ENCODE data around the gene PAPLN. TPM values are rescaled to one million over a fixed set of nuclear protein-coding genes. Genes with fewer than 3 reads are reported as not detected.

The PAPLN gene
- total and polyA plus RNA-seq, 2 of the 13 experiments (the other 11 are each of a cell fraction or from before 2014, with no cell fraction given): not detected

GRCh38 chr14:73244541-73245290 is 7.4 kb downstream of the PAPLN start:
- H3K4me2 ChIP-seq (ENCODE audit: low read depth, low read length): no peak overlapping the region
- ATAC-seq: no peak
- TF ChIP-seq YY1 (IDR thresholded peaks at IDR 0.05; ENCODE audit: insufficient read depth, insufficient replicate concordance, low read depth, low read length) (no peak), ARID2 (CRISPR knock-in tag; IDR thresholded peaks at IDR 0.05; ENCODE audit: borderline replicate concordance) (no peak), MIXL1 (CRISPR knock-in tag; IDR thresholded peaks at IDR 0.05) (no peak), U2AF2 (IDR thresholded peaks at IDR 0.05; ENCODE audit: low read depth, low read length) (no peak), DBP (CRISPR knock-in tag; IDR thresholded peaks at IDR 0.05; ENCODE audit: not compliant biosample characterization) (no peak), SUZ12 (IDR thresholded peaks at IDR 0.05; ENCODE audit: low read depth, low read length) (no peak), NR2F2 (IDR thresholded peaks at IDR 0.05; ENCODE audit: borderline replicate concordance, low read depth) (no peak), HNF1B (CRISPR knock-in tag; IDR thresholded peaks at IDR 0.05) (no peak), ZHX2 (IDR thresholded peaks at IDR 0.05; ENCODE audit: low read depth) (no peak), ZHX2 (CRISPR knock-in tag; IDR thresholded peaks at IDR 0.05; ENCODE audit: borderline replicate concordance) (no peak), KLF16 (CRISPR knock-in tag; IDR thresholded peaks at IDR 0.05) (no peak), ZNF660 (CRISPR knock-in tag; IDR thresholded peaks at IDR 0.05; ENCODE audit: borderline replicate concordance, low read depth) (no peak), RFX3 (CRISPR knock-in tag; IDR thresholded peaks at IDR 0.05) (no peak), SKIL (CRISPR knock-in tag; IDR thresholded peaks at IDR 0.05; ENCODE audit: borderline replicate concordance) (no peak)

More at GRCh38 chr14:73244541-73245290, 7.4 kb downstream of the PAPLN start:
- 33% methylated on average over 6 of the region's 14 CpGs for WGBS (ENCODE audit: low lambda C conversion rate)
- no peaks in the 10 kb centered on the region for H3K36me3 ChIP-seq (replicated peaks in 1 of 2; ENCODE audit: control insufficient read depth in 1 of 2, insufficient read depth in 2 of 2, low read length in 2 of 2)
- in situ Hi-C loops (cut with HindIII; ENCODE audit: extremely low pct_ligation_motif_present, low pct_unique_long_range_greater_than_20kb) (no loop called here), intact Hi-C loops (cut with micrococcal nuclease; ENCODE audit: unreplicated experiment) (no loop called here)
- FAIRE-seq (no peak), DNase-seq (ENCODE audit: low spot score) (no peak)
- no peaks in the 10 kb centered on the region for H4K20me1 ChIP-seq (ENCODE audit: insufficient read depth, low read length)
- no peaks in the 10 kb centered on the region for H3K79me2 ChIP-seq (ENCODE audit: insufficient read depth, low read length)
- no peak overlapping the region for H3K4me3 ChIP-seq (replicated peaks in 1 of 3; ENCODE audit: insufficient read depth in 1 of 3, low read depth in 2 of 3, low read length in 3 of 3)
- no peak overlapping the region for H3K9ac ChIP-seq (ENCODE audit: insufficient read depth, low read depth, low read length)
- POLR2A ChIA-PET: no interaction called here
- CTCF ChIA-PET (ENCODE audit: low intra/inter-chr PET ratio, low total read pairs): no interaction called here
- H3K4me1 ChIP-seq (ENCODE audit: insufficient read depth, low read length): no peaks in the 10 kb centered on the region
- H2AFZ ChIP-seq (ENCODE audit: low read length): no peak overlapping the region
- no TSS peak for BruUV-seq (replicated peaks)
- H3K27me3 ChIP-seq (ENCODE audit: control insufficient read depth in 1 of 2, insufficient read depth in 2 of 2, low read length in 2 of 2): peaks cover 7 to 34% of the 10 kb centered on the region in 2 experiments
- no peak overlapping the region for H3K27ac ChIP-seq (ENCODE audit: extremely low read length, insufficient read depth, low read length)
- no peaks in the 10 kb centered on the region for H3K9me3 ChIP-seq (ENCODE audit: low read length)
